Measurements from ENCODE around the gene RELT. TPM values are rescaled to one million over a fixed set of nuclear protein-coding genes. Genes with fewer than 3 reads are reported as not detected.

RELT gene
- total RNA-seq, 1 experiment from 2014 or later, result 5.0 TPM

GRCh38 chr11:73383249-73384124 lies 7.3 kb downstream of the RELT start:
- Histone ChIP-seq H3K9me3 (no peaks in the 10 kb centered on the region), H3K27me3 (no peaks in the 10 kb centered on the region), H3K4me3 (no peak overlapping the region), H3K36me3 (no peaks in the 10 kb centered on the region)
- no peak for DNase-seq

GRCh38 chr11:73384125-73384441 lies 7.9 kb downstream of the RELT start:
- DNase-seq, result no peak
- H3K4me3 ChIP-seq, result no peak overlapping the region
- H3K9me3 ChIP-seq, result no peaks in the 10 kb centered on the region
- H3K36me3 ChIP-seq, result no peaks in the 10 kb centered on the region
- H3K27me3 ChIP-seq, result no peaks in the 10 kb centered on the region

- no peak overlapping the region for H3K4me3 ChIP-seq
- no peaks in the 10 kb centered on the region for H3K9me3 ChIP-seq
- no peak for DNase-seq
- no peaks in the 10 kb centered on the region for H3K36me3 ChIP-seq
- no peaks in the 10 kb centered on the region for H3K27me3 ChIP-seq
These were observed 8.3 kb downstream of the RELT start for GRCh38 chr11:73384531-73384871.

- Histone ChIP-seq H3K4me3 (no peak overlapping the region), H3K27me3 (no peaks in the 10 kb centered on the region), H3K9me3 (no peaks in the 10 kb centered on the region), H3K36me3 (no peaks in the 10 kb centered on the region)
- DNase-seq, result no peak
These were observed 8.9 kb downstream of the RELT start for GRCh38 chr11:73384872-73385689.

GRCh38 chr11:73386016-73386415 lies 9.8 kb downstream of the RELT start:
- H3K27me3 ChIP-seq, result no peaks in the 10 kb centered on the region
- no peak overlapping the region for H3K4me3 ChIP-seq
- DNase-seq, result no peak
- no peaks in the 10 kb centered on the region for H3K36me3 ChIP-seq
- no peaks in the 10 kb centered on the region for H3K9me3 ChIP-seq

- DNase-seq, result no peak
- H3K27me3 ChIP-seq, result no peaks in the 10 kb centered on the region
- no peak overlapping the region for H3K4me3 ChIP-seq
- H3K9me3 ChIP-seq, result no peaks in the 10 kb centered on the region
- no peaks in the 10 kb centered on the region for H3K36me3 ChIP-seq
These were observed 10.3 kb downstream of the RELT start for GRCh38 chr11:73386546-73386945.

- H3K4me3 ChIP-seq, result no peak overlapping the region
- no peaks in the 10 kb centered on the region for H3K9me3 ChIP-seq
- peaks cover 5% of the 10 kb centered on the region for H3K36me3 ChIP-seq
- DNase-seq, result no peak
- no peaks in the 10 kb centered on the region for H3K27me3 ChIP-seq
These were observed 11.5 kb downstream of the RELT start for GRCh38 chr11:73387594-73388264.

GRCh38 chr11:73388265-73389133 lies 12.3 kb downstream of the RELT start:
- H3K27me3 ChIP-seq, result no peaks in the 10 kb centered on the region
- peaks cover 6% of the 10 kb centered on the region for H3K36me3 ChIP-seq
- no peak overlapping the region for H3K4me3 ChIP-seq
- no peaks in the 10 kb centered on the region for H3K9me3 ChIP-seq
- no peak for DNase-seq

GRCh38 chr11:73389134-73389525 lies 12.9 kb downstream of the RELT start:
- H3K4me3 ChIP-seq, result no peak overlapping the region
- no peaks in the 10 kb centered on the region for H3K9me3 ChIP-seq
- H3K27me3 ChIP-seq, result no peaks in the 10 kb centered on the region
- H3K36me3 ChIP-seq, result peaks cover 10% of the 10 kb centered on the region
- peak; percentile 24 for DNase-seq

- Histone ChIP-seq H3K4me3 (no peak overlapping the region), H3K36me3 (peaks cover 13% of the 10 kb centered on the region), H3K9me3 (no peaks in the 10 kb centered on the region), H3K27me3 (no peaks in the 10 kb centered on the region)
- DNase-seq, result no peak
These were observed 13.7 kb downstream of the RELT start for GRCh38 chr11:73389916-73390315.

- Histone ChIP-seq H3K9me3 (no peaks in the 10 kb centered on the region), H3K36me3 (peaks cover 13% of the 10 kb centered on the region), H3K27me3 (no peaks in the 10 kb centered on the region), H3K4me3 (no peak overlapping the region)
- no peak for DNase-seq
These were observed 14.7 kb downstream of the RELT start for GRCh38 chr11:73390601-73391565.

GRCh38 chr11:73391665-73392064 lies 15.5 kb downstream of the RELT start:
- H3K4me3 ChIP-seq, result no peak overlapping the region
- peaks cover 17% of the 10 kb centered on the region for H3K36me3 ChIP-seq
- no peaks in the 10 kb centered on the region for H3K27me3 ChIP-seq
- no peaks in the 10 kb centered on the region for H3K9me3 ChIP-seq
- no peak for DNase-seq

- Histone ChIP-seq H3K27me3 (no peaks in the 10 kb centered on the region), H3K36me3 (peaks cover 20% of the 10 kb centered on the region), H3K9me3 (no peaks in the 10 kb centered on the region), H3K4me3 (no peak overlapping the region)
- no peak for DNase-seq
These were observed 16.2 kb downstream of the RELT start for GRCh38 chr11:73392108-73393010.

GRCh38 chr11:73393011-73393380 lies 16.8 kb downstream of the RELT start:
- Histone ChIP-seq H3K27me3 (no peaks in the 10 kb centered on the region), H3K36me3 (peaks cover 21% of the 10 kb centered on the region), H3K4me3 (no peak overlapping the region), H3K9me3 (no peaks in the 10 kb centered on the region)
- no peak for DNase-seq

All from MG63 (cell line).